ENCODE measurements around the gene FGFBP2. TPM values are rescaled to one million over a fixed set of nuclear protein-coding genes. Genes with fewer than 3 reads are reported as not detected.

Gene FGFBP2
- total RNA-seq, 3 donors from 2014 or later (not counting 1 experiment from before 2014, with no cell fraction given) = 644 to 736 (median 713) TPM

DNA sequence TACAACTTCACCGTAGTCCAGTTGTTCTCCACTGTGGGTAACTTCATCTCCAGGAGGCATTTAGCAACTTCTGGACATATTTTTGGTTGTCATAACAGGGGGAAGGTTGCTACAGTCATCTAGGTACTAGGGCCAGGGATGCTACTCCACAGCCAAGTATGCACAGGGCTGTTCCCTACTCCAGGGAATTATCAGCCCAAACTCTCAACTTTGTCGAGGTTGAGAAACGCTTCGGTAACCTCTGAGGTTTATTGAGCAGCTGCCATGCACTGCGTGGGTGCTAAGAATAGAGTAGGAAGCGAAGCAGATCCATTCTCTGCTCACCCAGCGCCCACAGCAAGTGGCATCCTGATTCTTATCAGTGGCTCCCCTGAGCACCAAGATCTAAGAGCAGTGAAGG lies 32.7 kb downstream of the FGFBP2 start:
- peaks cover 5 to 10% of the 10 kb centered on the region in 2 donors for H3K4me1 Mint-ChIP-seq
- no peaks in the 10 kb centered on the region for H3K9me3 Mint-ChIP-seq
- H3K27me3 ChIP-seq (ENCODE audit: control insufficient read depth, insufficient read depth, low read length) = no peaks in the 10 kb centered on the region
- H3K9me3 ChIP-seq (ENCODE audit: control insufficient read depth, insufficient read depth, low read length) = no peaks in the 10 kb centered on the region
- no peak overlapping the region for H3K4me3 Mint-ChIP-seq
- 55% methylated on average over 7 of the region's 7 CpGs for WGBS (ENCODE audit: insufficient coverage)
- intact Hi-C loops (cut with micrococcal nuclease) = no loop called here
- H3K27me3 Mint-ChIP-seq (ENCODE audit: low read depth in 2 of 2) = peaks cover 6 to 16% of the 10 kb centered on the region in 2 donors
- H3K4me1 ChIP-seq (ENCODE audit: control insufficient read depth, insufficient read depth, low read length) = no peaks in the 10 kb centered on the region
- H3K36me3 ChIP-seq (ENCODE audit: control insufficient read depth, insufficient read depth, low read length) = no peaks in the 10 kb centered on the region
- H3K36me3 Mint-ChIP-seq = no peaks in the 10 kb centered on the region
- H3K27ac Mint-ChIP-seq = no peak overlapping the region
- no peak overlapping the region for H3K27ac ChIP-seq (ENCODE audit: low read length)
- no peak for ATAC-seq
- TF ChIP-seq, protein P1, sequence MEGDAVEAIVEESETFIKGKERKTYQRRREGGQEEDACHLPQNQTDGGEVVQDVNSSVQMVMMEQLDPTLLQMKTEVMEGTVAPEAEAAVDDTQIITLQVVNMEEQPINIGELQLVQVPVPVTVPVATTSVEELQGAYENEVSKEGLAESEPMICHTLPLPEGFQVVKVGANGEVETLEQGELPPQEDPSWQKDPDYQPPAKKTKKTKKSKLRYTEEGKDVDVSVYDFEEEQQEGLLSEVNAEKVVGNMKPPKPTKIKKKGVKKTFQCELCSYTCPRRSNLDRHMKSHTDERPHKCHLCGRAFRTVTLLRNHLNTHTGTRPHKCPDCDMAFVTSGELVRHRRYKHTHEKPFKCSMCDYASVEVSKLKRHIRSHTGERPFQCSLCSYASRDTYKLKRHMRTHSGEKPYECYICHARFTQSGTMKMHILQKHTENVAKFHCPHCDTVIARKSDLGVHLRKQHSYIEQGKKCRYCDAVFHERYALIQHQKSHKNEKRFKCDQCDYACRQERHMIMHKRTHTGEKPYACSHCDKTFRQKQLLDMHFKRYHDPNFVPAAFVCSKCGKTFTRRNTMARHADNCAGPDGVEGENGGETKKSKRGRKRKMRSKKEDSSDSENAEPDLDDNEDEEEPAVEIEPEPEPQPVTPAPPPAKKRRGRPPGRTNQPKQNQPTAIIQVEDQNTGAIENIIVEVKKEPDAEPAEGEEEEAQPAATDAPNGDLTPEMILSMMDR (IDR thresholded peaks at IDR 0.05) = no peak
- H3K4me3 ChIP-seq (ENCODE audit: low read length) = no peak overlapping the region
- DNase-seq = no peak

DNA sequence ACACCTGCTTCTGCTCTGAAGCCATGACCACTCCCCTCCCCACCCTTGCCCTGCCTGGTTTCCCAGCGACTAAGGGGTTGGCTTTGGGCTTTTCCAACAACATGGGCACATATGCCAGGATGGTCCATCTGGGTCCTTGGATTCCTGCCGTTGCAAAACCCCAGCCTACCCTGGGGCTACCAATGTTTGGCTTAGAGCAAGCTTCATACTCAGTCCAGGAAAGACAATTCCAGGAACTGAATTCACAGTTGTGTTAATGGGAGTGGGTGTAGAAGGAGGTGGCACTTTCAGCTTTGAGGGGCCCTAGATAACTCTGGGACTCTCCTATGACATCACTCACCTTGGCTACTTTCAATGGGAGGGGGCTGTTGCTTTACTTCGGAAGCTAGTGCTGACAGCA lies 33.4 kb downstream of the FGFBP2 start:
- H3K36me3 Mint-ChIP-seq = no peaks in the 10 kb centered on the region
- intact Hi-C loops (cut with micrococcal nuclease) = no loop called here
- no peaks in the 10 kb centered on the region for H3K36me3 ChIP-seq (ENCODE audit: control insufficient read depth, insufficient read depth, low read length)
- H3K9me3 Mint-ChIP-seq = no peaks in the 10 kb centered on the region
- no peak overlapping the region for H3K27ac Mint-ChIP-seq
- H3K27me3 Mint-ChIP-seq (ENCODE audit: low read depth in 2 of 2) = peaks cover 3 to 16% of the 10 kb centered on the region in 2 donors
- no peak overlapping the region for H3K4me3 Mint-ChIP-seq
- H3K27ac ChIP-seq (ENCODE audit: low read length) = no peak overlapping the region
- ATAC-seq (no peak), DNase-seq (no peak)
- TF ChIP-seq, protein P1 (IDR thresholded peaks at IDR 0.05) = no peak
- no peaks in the 10 kb centered on the region for H3K9me3 ChIP-seq (ENCODE audit: control insufficient read depth, insufficient read depth, low read length)
- H3K27me3 ChIP-seq (ENCODE audit: control insufficient read depth, insufficient read depth, low read length) = no peaks in the 10 kb centered on the region
- WGBS (ENCODE audit: insufficient coverage) = 85% methylated on average over 3 of the region's 3 CpGs
- peaks cover 5 to 10% of the 10 kb centered on the region in 2 donors for H3K4me1 Mint-ChIP-seq
- no peak overlapping the region for H3K4me3 ChIP-seq (ENCODE audit: low read length)
- H3K4me1 ChIP-seq (ENCODE audit: control insufficient read depth, insufficient read depth, low read length) = no peaks in the 10 kb centered on the region

DNA sequence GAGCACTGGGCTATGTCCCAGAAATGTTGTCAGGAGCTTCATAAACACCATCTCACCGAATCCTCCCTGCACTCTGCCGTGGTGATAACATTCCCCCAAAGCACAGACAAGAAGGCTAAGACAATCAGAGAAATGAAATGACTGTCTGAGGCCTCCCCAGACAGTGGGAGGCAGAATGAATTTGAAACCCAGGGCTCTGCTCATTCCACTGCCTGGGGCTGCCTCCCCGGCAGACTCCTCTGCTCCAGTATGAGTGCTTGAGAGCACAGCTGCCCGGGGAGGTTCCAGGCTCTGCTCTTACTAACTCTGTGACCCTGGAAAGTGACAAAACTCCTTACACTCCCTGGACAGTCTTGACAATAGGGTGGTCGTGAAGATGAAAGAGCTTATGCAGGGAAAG lies 34.1 kb downstream of the FGFBP2 start:
- H3K27me3 ChIP-seq (ENCODE audit: control insufficient read depth, insufficient read depth, low read length) = no peaks in the 10 kb centered on the region
- H3K4me1 ChIP-seq (ENCODE audit: control insufficient read depth, insufficient read depth, low read length) = no peaks in the 10 kb centered on the region
- TF ChIP-seq, protein P1 (IDR thresholded peaks at IDR 0.05) = no peak
- H3K4me3 ChIP-seq (ENCODE audit: low read length) = no peak overlapping the region
- no peaks in the 10 kb centered on the region for H3K36me3 ChIP-seq (ENCODE audit: control insufficient read depth, insufficient read depth, low read length)
- intact Hi-C loops (cut with micrococcal nuclease) = no loop called here
- H3K4me3 Mint-ChIP-seq = no peak overlapping the region
- no peak overlapping the region for H3K27ac Mint-ChIP-seq
- no peaks in the 10 kb centered on the region for H3K9me3 Mint-ChIP-seq
- no peaks in the 10 kb centered on the region for H3K36me3 Mint-ChIP-seq
- H3K9me3 ChIP-seq (ENCODE audit: control insufficient read depth, insufficient read depth, low read length) = no peaks in the 10 kb centered on the region
- WGBS (ENCODE audit: insufficient coverage) = 93% methylated on average over 5 of the region's 5 CpGs
- ATAC-seq = no peak
- no peak overlapping the region for H3K27ac ChIP-seq (ENCODE audit: low read length)
- H3K27me3 Mint-ChIP-seq (ENCODE audit: low read depth in 2 of 2) = peaks cover 7 to 16% of the 10 kb centered on the region in 2 donors
- DNase-seq = no peak
- peaks cover 5 to 10% of the 10 kb centered on the region in 2 donors for H3K4me1 Mint-ChIP-seq

DNA sequence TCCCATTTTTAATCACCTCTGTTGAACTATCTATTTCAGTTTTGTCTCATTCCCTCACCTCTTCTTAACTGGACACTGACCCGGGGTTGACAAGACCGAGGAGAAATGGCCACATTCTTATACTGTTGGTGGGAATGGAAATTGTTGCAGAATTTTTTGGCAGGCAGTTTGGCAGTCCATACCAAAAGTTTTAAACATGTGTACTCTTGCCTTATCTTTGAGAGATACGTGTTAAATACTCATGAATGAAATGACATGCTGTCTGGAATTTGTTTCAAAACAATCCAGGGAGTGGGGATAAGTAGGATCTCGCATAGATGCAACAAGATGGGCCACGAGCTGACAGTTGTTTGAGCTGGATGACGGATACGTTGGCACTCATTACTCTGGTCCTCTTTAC lies 36.5 kb downstream of the FGFBP2 start:
- TF ChIP-seq, protein P1 (IDR thresholded peaks at IDR 0.05) = no peak
- Histone ChIP-seq H3K4me3 (ENCODE audit: low read length) (no peak overlapping the region), H3K27me3 (ENCODE audit: control insufficient read depth, insufficient read depth, low read length) (no peaks in the 10 kb centered on the region), H3K36me3 (ENCODE audit: control insufficient read depth, insufficient read depth, low read length) (no peaks in the 10 kb centered on the region), H3K4me1 (ENCODE audit: control insufficient read depth, insufficient read depth, low read length) (no peaks in the 10 kb centered on the region), H3K27ac (ENCODE audit: low read length) (no peak overlapping the region), H3K9me3 (ENCODE audit: control insufficient read depth, insufficient read depth, low read length) (no peaks in the 10 kb centered on the region)
- Mint-ChIP-seq H3K27me3 (ENCODE audit: low read depth in 2 of 2) (peaks cover 9 to 14% of the 10 kb centered on the region in 2 donors), H3K4me1 (peaks cover 5 to 10% of the 10 kb centered on the region in 2 donors), H3K27ac (no peak overlapping the region), H3K36me3 (no peaks in the 10 kb centered on the region), H3K9me3 (no peaks in the 10 kb centered on the region), H3K4me3 (no peak overlapping the region)
- intact Hi-C loops (cut with micrococcal nuclease) = no loop called here
- 94% methylated on average over 7 of the region's 7 CpGs for WGBS (ENCODE audit: insufficient coverage)
- no peak for ATAC-seq
- DNase-seq = no peak
